Natural killer cell (primary cell): ENCODE results near the gene GBE1. TPM values are rescaled to one million over a fixed set of nuclear protein-coding genes. Genes with fewer than 3 reads are reported as not detected.

ENCODE experiments used
- ATAC-seq, 3 donors: fragments of 150-1000 bp in 2 of 3; fragments of 200-7000 bp in 1 of 3; cut with Tn5 transposase; 1 replicate in 1 of 3; 2 replicates in 2 of 3; pipeline ENCODE4 v1.10.0; 2021; ENCODE audit warnings: mild to moderate bottlenecking in 2 of 3, moderate library complexity in 2 of 3
- DNase-seq, 2 donors: peaks; one replicate each; pipeline versions ENCODE4 v3.0.0 to v3.0.0-alpha.2; 2013 to 2021; ENCODE audit warnings: mixed read lengths in 1 of 2
- H3K27ac ChIP-seq: one replicate; pipeline ENCODE4 v1.5.1; 2013; ENCODE audit warnings: mild to moderate bottlenecking, low read length
- H3K27me3 ChIP-seq: one replicate; pipeline ENCODE4 v1.6.1; 2013; ENCODE audit warnings: low read length; ENCODE audit not compliant: control insufficient read depth, insufficient read depth
- H3K36me3 ChIP-seq: one replicate; pipeline ENCODE4 v1.6.1; 2013; ENCODE audit warnings: low read length; ENCODE audit not compliant: control insufficient read depth, insufficient read depth
- H3K4me1 ChIP-seq: one replicate; pipeline ENCODE4 v1.6.1; 2013; ENCODE audit warnings: low read length; ENCODE audit not compliant: control insufficient read depth, insufficient read depth
- H3K4me3 ChIP-seq: one replicate; pipeline ENCODE4 v1.5.1; 2013; ENCODE audit warnings: low read length
- H3K9me3 ChIP-seq: one replicate; pipeline ENCODE4 v1.6.1; 2013; ENCODE audit warnings: low read length; ENCODE audit not compliant: control insufficient read depth, insufficient read depth
- H3K27ac Mint-ChIP-seq, 2 donors: one replicate each; pipeline ENCODE4 v1.8.0; 2022; ENCODE audit warnings: mild to moderate bottlenecking in 2 of 2, mixed read lengths in 2 of 2, moderate library complexity in 1 of 2
- H3K27me3 Mint-ChIP-seq, 2 donors: one replicate each; pipeline ENCODE4 v1.8.0; 2022; ENCODE audit warnings: low read depth in 2 of 2, mixed read lengths in 2 of 2
- H3K36me3 Mint-ChIP-seq: one replicate; pipeline ENCODE4 v1.8.0; 2022; ENCODE audit warnings: mixed read lengths
- H3K4me1 Mint-ChIP-seq, 2 donors: one replicate each; pipeline ENCODE4 v1.8.0; 2022; ENCODE audit warnings: mixed read lengths in 2 of 2
- H3K4me3 Mint-ChIP-seq: one replicate; pipeline ENCODE4 v1.8.0; 2022; ENCODE audit warnings: mild to moderate bottlenecking, moderate library complexity, mixed read lengths
- H3K9me3 Mint-ChIP-seq, 2 donors: one replicate each; pipeline ENCODE4 v1.8.0; 2022; ENCODE audit warnings: mixed read lengths in 2 of 2
- WGBS: methylation state at CpG from one replicate; pipeline ENCODE4 v1.1.7; 2013; ENCODE audit warnings: missing lambda C conversion rate; ENCODE audit not compliant: insufficient coverage; 5-methylcytosine and 5-hydroxymethylcytosine counted together
- intact Hi-C: fragments of 100-400 bp; cut with micrococcal nuclease; formaldehyde crosslinking; loops from one replicate; pipeline ENCODE4 v1.14.2; 2022
- total RNA-seq, 4 donors: library from RNA; stranded (reverse); fragments of 120-200 nt in 1 of 4; gene quantifications; one replicate each; pipeline versions ENCODE4 v1.2.3 to v1.2.4, GENCODE V29; 2013 to 2022
- TF ChIP-seq, protein P1 (sequence below): fragments of 200-600 bp; IDR thresholded peaks from one replicate; pipeline ENCODE4 v1.8.0; 2022; ENCODE audit warnings: antibody characterized with exemption

GBE1 gene
- total RNA-seq, 3 donors from 2014 or later (not counting 1 experiment from before 2014, with no cell fraction given): 8.8 to 11.8 (median 9.7) TPM

DNA sequence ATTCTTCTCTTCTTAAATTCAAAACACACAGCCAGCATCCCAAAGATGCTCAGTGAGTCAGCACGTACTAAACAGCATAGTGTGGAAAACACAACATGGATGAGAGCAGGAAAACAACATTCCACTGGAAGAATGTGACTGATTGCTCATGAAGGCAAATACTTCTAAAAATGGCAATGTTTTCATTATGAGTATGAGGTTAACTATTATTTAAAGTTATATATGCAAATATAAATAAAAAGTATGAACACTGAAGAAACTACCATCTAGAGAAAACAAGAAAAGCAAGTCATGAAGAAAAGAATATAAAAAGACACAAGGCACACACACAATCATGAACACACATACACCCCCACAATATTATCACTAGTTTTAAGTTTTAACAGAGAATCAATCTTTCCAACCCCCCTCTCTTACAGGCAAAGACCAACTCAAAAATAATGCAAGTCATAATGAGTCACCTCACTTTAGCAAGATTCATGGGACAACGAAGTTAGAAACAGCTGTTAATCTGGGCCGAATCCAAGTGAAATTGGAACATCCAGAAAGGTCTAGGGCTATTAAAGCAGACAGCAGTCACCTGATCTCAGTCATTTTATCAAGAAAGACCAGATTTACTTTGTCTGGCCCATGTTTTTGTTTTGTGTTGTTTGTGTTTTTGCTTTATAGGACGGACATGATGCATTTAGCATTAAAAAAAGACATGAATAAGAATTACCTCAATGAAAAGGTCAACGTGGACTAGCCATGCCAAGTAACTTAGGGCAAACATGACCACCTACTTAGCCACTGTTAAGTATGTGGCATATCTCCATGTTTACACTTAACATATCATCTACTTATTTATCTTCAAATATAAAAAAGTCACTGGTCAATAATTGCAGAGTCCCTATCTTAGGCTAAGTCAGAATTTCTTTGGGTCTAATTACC is 18.1 kb downstream of the GBE1 start:
- WGBS: 73% methylated on average over 5 of the region's 5 CpGs

DNA sequence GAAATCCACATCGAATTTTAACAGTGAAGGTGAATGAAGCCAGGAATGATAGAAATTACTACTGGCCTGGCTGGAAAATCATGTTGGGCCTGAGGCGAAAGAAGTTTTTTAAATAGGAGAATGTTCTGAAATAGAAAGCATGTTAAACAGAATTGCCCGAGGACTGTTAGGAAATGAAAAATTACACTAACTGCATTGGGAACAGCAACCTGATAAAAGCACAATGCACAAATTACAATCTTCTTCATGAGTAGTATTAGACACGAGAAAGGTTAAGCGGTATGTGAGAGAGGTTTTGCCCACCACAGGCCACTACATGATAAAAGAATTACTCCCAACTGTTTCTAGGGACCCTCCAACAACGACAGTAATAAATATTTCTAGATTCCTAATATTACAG is 18.9 kb downstream of the GBE1 start:
- ATAC-seq: no peak
- H3K4me3 ChIP-seq: no peak overlapping the region
- TF ChIP-seq, protein P1, sequence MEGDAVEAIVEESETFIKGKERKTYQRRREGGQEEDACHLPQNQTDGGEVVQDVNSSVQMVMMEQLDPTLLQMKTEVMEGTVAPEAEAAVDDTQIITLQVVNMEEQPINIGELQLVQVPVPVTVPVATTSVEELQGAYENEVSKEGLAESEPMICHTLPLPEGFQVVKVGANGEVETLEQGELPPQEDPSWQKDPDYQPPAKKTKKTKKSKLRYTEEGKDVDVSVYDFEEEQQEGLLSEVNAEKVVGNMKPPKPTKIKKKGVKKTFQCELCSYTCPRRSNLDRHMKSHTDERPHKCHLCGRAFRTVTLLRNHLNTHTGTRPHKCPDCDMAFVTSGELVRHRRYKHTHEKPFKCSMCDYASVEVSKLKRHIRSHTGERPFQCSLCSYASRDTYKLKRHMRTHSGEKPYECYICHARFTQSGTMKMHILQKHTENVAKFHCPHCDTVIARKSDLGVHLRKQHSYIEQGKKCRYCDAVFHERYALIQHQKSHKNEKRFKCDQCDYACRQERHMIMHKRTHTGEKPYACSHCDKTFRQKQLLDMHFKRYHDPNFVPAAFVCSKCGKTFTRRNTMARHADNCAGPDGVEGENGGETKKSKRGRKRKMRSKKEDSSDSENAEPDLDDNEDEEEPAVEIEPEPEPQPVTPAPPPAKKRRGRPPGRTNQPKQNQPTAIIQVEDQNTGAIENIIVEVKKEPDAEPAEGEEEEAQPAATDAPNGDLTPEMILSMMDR: no peak

More for the DNA sequence above, 18.1 kb downstream of the GBE1 start:
- H3K36me3 ChIP-seq: no peaks in the 10 kb centered on the region
- no peaks in the 10 kb centered on the region for H3K27me3 ChIP-seq
- H3K9me3 Mint-ChIP-seq: no peaks in the 10 kb centered on the region
- no peaks in the 10 kb centered on the region for H3K27me3 Mint-ChIP-seq
- ATAC-seq (no peak), DNase-seq (no peak)
- H3K4me1 ChIP-seq: peaks cover 5% of the 10 kb centered on the region
- H3K27ac ChIP-seq: no peak overlapping the region
- TF ChIP-seq, protein P1: no peak
- no peaks in the 10 kb centered on the region for H3K9me3 ChIP-seq
- H3K4me3 Mint-ChIP-seq: no peak overlapping the region
- H3K27ac Mint-ChIP-seq: no peak overlapping the region
- no peak overlapping the region for H3K4me3 ChIP-seq
- H3K36me3 Mint-ChIP-seq: no peaks in the 10 kb centered on the region
- peaks cover 13 to 18% of the 10 kb centered on the region in 2 donors for H3K4me1 Mint-ChIP-seq
- intact Hi-C loops: no loop called here

DNA sequence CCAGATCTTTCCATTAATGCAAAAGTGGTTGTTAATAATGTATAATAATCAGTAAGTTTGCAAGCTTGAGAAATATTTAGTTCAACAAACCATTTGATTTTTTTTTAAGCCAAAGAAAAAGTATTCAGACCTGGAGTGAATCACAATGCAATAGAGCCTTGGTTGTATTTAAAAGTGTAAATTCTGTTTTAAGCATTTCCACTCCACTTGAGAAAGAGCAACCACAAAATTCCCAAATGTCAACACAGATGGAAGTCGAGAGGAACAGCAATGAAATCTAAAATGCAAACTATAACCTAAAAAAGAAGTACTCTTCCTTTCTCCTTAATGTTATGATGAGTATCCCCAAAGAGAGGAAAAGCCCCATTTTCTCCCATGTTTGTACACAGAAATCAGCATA is 20.2 kb downstream of the GBE1 start:
- H3K4me3 ChIP-seq: no peak overlapping the region
- H3K36me3 Mint-ChIP-seq: no peaks in the 10 kb centered on the region
- H3K27ac ChIP-seq: no peak overlapping the region
- H3K27ac Mint-ChIP-seq: no peak overlapping the region
- TF ChIP-seq, protein P1: no peak
- H3K36me3 ChIP-seq: no peaks in the 10 kb centered on the region
- no peak for DNase-seq
- WGBS: no CpG with 5 or more reads among the region's 1 CpG
- intact Hi-C loops: no loop called here
- H3K4me3 Mint-ChIP-seq: no peak overlapping the region
- no peaks in the 10 kb centered on the region for H3K27me3 Mint-ChIP-seq
- no peaks in the 10 kb centered on the region for H3K9me3 Mint-ChIP-seq
- H3K4me1 Mint-ChIP-seq: peaks cover 0 to 4% of the 10 kb centered on the region in 2 donors
- H3K4me1 ChIP-seq: no peaks in the 10 kb centered on the region
- no peak for ATAC-seq
- H3K9me3 ChIP-seq: no peaks in the 10 kb centered on the region
- H3K27me3 ChIP-seq: no peaks in the 10 kb centered on the region

More for the DNA sequence above, 18.9 kb downstream of the GBE1 start:
- Histone ChIP-seq H3K4me1 (peaks cover 5% of the 10 kb centered on the region), H3K36me3 (no peaks in the 10 kb centered on the region), H3K27ac (no peak overlapping the region), H3K9me3 (no peaks in the 10 kb centered on the region), H3K27me3 (no peaks in the 10 kb centered on the region)
- 93% methylated on average over 5 of the region's 6 CpGs for WGBS
- no peak overlapping the region for H3K27ac Mint-ChIP-seq
- no peaks in the 10 kb centered on the region for H3K36me3 Mint-ChIP-seq
- DNase-seq: no peak
- H3K4me1 Mint-ChIP-seq: peaks cover 9 to 14% of the 10 kb centered on the region in 2 donors
- intact Hi-C loops: no loop called here
- H3K27me3 Mint-ChIP-seq: no peaks in the 10 kb centered on the region
- H3K4me3 Mint-ChIP-seq: no peak overlapping the region
- H3K9me3 Mint-ChIP-seq: no peaks in the 10 kb centered on the region
